Measurements from ENCODE around the gene TRIM49D1.
"Not testable (repeated sequence)": the region's sequence is repeated elsewhere in the genome, so short reads cannot be mapped to it uniquely, and the experiment has no call there.

TRIM49D1 gene

GRCh38 chr11:89922195-89922660 is at the start of gene TRIM49D1:
Gene TRIM49D1, minus strand, starts transcription at chr11:89922245. Its CDS starts 4,535 bp downstream, at chr11:89917710.
- no peak for DNase-seq

- DNase-seq = not testable (repeated sequence)
Observed at GRCh38 chr11:89965737-89966136, 43.7 kb upstream of the TRIM49D1 start, which contains the start of gene TRIM64. Gene TRIM64, plus strand, starts transcription at chr11:89966037. Its CDS starts 2,467 bp downstream, at chr11:89968504.

GRCh38 chr11:89960833-89961232 is 38.8 kb upstream of the TRIM49D1 start:
- DNase-seq = not testable (repeated sequence)

GRCh38 chr11:89923764-89924163 is 1.7 kb upstream of the TRIM49D1 start, which contains the start of gene TRIM49D2:
Gene TRIM49D2, plus strand, starts transcription at chr11:89924064. Its CDS starts 2,698 bp downstream, at chr11:89926762.
- not testable (repeated sequence) for DNase-seq

GRCh38 chr11:89900809-89901208 is 21.2 kb downstream of the TRIM49D1 start:
- DNase-seq = not testable (repeated sequence)

GRCh38 chr11:89893245-89893644 is 28.8 kb downstream of the TRIM49D1 start:
- not testable (repeated sequence) for DNase-seq

GRCh38 chr11:89877511-89877910 is 44.5 kb downstream of the TRIM49D1 start:
- not testable (repeated sequence) for DNase-seq

- not testable (repeated sequence) for DNase-seq
Observed at GRCh38 chr11:89872588-89872987, 49.5 kb downstream of the TRIM49D1 start.

GRCh38 chr11:89865223-89865622 is 56.8 kb downstream of the TRIM49D1 start:
- DNase-seq = not testable (repeated sequence)

GRCh38 chr11:89863906-89864704 is 57.9 kb downstream of the TRIM49D1 start:
- not testable (repeated sequence) for DNase-seq

Data from activated CD4-positive, alpha-beta T cell treated with anti-CD3 and anti-CD28 coated beads, Interleukin-2, amount 50 U/mL, for 4 hours (primary cell).